Thyroid gland (tissue), 4 donors: ENCODE results near the gene TNK1. TPM values are rescaled to one million over a fixed set of nuclear protein-coding genes. Genes with fewer than 3 reads are reported as not detected.

Experiments
- DNase-seq, 2 donors: peaks; one replicate each; pipeline ENCODE4 v3.0.0-alpha.2; 2019
- H3K27ac ChIP-seq, 3 donors: fragments of 200-600 bp; sonication (generic); 1 replicate in 2 of 3; 2 replicates in 1 of 3; pipeline ENCODE4 v1.5.1; 2016 to 2019; ENCODE audit warnings: mild to moderate bottlenecking in 1 of 3, moderate library complexity in 1 of 3
- H3K27me3 ChIP-seq: fragments of 200-600 bp; sonication (generic); one replicate; pipeline ENCODE4 v1.5.1; 2019
- H3K36me3 ChIP-seq, 2 donors: fragments of 200-600 bp; sonication (generic); one replicate each; pipeline ENCODE4 v1.5.1; 2016 to 2019
- H3K4me1 ChIP-seq, 2 donors: fragments of 200-600 bp; sonication (generic); one replicate each; pipeline ENCODE4 v1.5.1; 2017 to 2019
- H3K4me3 ChIP-seq, 3 donors: fragments of 200-600 bp; sonication (generic); replicated peaks in 1 of 3; 1 replicate in 2 of 3; 2 replicates in 1 of 3; pipeline ENCODE4 v1.5.1; 2016; ENCODE audit warnings: mild to moderate bottlenecking in 1 of 3
- H3K9me3 ChIP-seq: fragments of 200-600 bp; sonication (generic); one replicate; pipeline ENCODE4 v1.5.1; 2017
- POLR2A ChIP-seq, 2 donors: fragments of 450-650 bp; IDR thresholded peaks; one replicate each; pipeline ENCODE4 v1.6.1; 2017; ENCODE audit warnings: antibody characterized with exemption in 2 of 2, mild to moderate bottlenecking in 2 of 2, moderate library complexity in 1 of 2
- WGBS, 2 donors: methylation state at CpG; one replicate each; pipeline ENCODE4 v1.1.5; 2017; 5-methylcytosine and 5-hydroxymethylcytosine counted together
- intact Hi-C: fragments of 100-400 bp; cut with DNase I; formaldehyde crosslinking; loops from one replicate; pipeline ENCODE4 v1.15.1; 2023
- total RNA-seq, 4 donors: library from RNA; depleted of rRNA; stranded (reverse); fragments of >200 nt; gene quantifications; one replicate each; pipeline ENCODE4 v1.2.3, GENCODE V29; 2016
- TF ChIP-seq, protein P1 (sequence below), 6 experiments: fragments of 200-600 bp in 3 of 6; fragments of 450-650 bp in 3 of 6; sonication (generic) in 3 of 6; IDR thresholded peaks; one replicate each; pipeline ENCODE4 v1.5.1; 2016 to 2019; ENCODE audit warnings: antibody characterized with exemption in 6 of 6, mild to moderate bottlenecking in 2 of 6, inconsistent platforms in 1 of 6, moderate library complexity in 1 of 6

The TNK1 gene
- total RNA-seq, 4 donors from 2014 or later: 11.0 to 30.2 (median 15.9) TPM

DNA sequence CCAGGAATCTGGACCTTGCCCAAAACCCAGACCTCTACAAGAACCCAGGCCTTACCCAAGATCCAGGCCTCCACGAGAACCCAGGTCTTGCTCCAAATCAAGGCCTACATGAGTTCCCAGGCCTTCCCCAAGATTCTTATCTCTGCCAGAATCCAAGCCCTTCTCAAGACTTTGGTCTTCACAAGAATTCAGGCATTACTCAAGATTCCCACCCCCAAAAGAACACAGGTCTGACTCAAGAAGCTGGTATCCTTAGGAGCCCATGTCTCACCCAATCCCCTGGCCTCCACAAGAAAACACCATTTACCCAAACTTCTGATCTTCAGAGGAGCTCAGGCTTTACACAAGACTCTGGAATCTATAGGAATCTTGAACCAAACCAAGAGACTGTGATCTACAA is 50.3 kb downstream of the TNK1 start:
- no peak for DNase-seq
- intact Hi-C loops: no loop called here
- TF ChIP-seq, protein P1, sequence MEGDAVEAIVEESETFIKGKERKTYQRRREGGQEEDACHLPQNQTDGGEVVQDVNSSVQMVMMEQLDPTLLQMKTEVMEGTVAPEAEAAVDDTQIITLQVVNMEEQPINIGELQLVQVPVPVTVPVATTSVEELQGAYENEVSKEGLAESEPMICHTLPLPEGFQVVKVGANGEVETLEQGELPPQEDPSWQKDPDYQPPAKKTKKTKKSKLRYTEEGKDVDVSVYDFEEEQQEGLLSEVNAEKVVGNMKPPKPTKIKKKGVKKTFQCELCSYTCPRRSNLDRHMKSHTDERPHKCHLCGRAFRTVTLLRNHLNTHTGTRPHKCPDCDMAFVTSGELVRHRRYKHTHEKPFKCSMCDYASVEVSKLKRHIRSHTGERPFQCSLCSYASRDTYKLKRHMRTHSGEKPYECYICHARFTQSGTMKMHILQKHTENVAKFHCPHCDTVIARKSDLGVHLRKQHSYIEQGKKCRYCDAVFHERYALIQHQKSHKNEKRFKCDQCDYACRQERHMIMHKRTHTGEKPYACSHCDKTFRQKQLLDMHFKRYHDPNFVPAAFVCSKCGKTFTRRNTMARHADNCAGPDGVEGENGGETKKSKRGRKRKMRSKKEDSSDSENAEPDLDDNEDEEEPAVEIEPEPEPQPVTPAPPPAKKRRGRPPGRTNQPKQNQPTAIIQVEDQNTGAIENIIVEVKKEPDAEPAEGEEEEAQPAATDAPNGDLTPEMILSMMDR (IDR thresholded peaks at IDR 0.05): no peak
- no peak for TF ChIP-seq POLR2A (IDR thresholded peaks at IDR 0.05)
- H3K36me3 ChIP-seq: no peaks in the 10 kb centered on the region
- no peak overlapping the region for H3K27ac ChIP-seq
- H3K9me3 ChIP-seq: no peaks in the 10 kb centered on the region
- 89 to 94% methylated on average over 1 of the region's 1 CpG for WGBS, 2 donors
- peaks cover 3 to 6% of the 10 kb centered on the region in 2 donors for H3K4me1 ChIP-seq
- H3K4me3 ChIP-seq: no peak overlapping the region
- no peaks in the 10 kb centered on the region for H3K27me3 ChIP-seq

DNA sequence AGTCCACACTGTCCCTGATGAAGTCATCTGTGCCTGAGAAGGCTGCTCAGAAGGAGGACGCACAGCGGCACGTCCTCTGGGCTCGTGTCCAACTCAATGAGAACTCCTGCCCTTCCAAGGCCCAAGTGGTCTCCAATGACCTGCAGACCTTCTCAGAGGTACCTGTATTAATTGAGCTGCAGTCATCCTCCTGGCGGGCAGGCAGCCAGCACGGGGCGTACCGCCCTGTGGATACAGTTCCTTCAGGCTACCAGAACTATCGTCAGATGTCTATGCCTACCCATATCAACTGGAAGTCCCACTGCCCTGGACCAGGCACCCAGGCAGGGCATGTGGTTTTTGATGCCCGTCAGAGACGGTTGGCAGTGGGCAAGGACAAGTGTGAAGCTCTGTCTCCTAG is 51.4 kb downstream of the TNK1 start:
- no peak for DNase-seq
- no peak overlapping the region for H3K27ac ChIP-seq
- no peaks in the 10 kb centered on the region for H3K27me3 ChIP-seq
- peaks cover 13 to 15% of the 10 kb centered on the region in 2 donors for H3K4me1 ChIP-seq
- H3K36me3 ChIP-seq: no peaks in the 10 kb centered on the region
- no peaks in the 10 kb centered on the region for H3K9me3 ChIP-seq
- 75% methylated on average over 10 to 11 of the region's 11 CpGs for WGBS, 2 donors
- intact Hi-C loops: no loop called here
- H3K4me3 ChIP-seq: no peak overlapping the region
- TF ChIP-seq, protein P1 (IDR thresholded peaks at IDR 0.05): no peak
- no peak for TF ChIP-seq POLR2A (IDR thresholded peaks at IDR 0.05)

DNA sequence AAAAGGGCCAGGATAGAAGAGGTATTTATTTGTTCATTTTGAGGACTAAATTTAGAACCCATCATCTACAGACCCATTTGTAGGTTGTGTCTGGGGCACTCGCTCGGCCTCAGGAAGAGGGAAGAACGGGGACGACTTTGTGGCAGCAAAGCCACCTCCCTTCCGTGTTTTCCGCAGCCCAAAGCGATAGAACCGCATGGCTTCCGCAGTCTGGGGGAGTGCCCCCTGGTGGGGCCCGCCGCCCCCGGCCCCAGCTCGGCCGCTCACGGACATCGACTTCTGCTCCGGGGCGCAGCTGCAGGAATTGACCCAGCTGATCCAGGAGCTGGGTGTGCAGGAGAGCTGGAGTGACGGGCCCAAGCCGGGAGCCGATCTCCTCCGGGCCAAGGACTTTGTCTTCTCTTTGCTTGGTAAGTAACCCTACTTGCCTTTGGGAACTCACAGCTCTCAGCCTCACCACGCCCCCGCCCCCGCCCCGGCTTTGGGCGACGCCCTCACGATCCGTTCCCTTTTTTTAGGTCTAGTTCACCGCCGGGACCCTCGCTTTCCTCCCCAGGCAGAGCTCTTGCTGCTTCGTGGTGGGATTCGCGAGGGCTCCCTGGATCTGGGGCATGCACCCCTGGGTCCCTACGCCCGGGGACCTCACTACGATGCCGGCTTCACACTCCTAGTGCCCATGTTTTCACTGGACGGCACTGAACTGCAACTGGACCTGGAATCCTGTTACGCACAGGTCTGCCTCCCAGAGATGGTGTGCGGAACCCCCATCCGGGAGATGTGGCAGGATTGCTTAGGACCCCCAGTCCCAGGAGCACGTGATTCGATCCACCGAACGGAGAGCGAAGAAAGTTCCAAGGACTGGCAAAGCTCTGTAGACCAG is 55.0 kb downstream of the TNK1 start:
- DNase-seq: peak; percentile 49 to 56
- Histone ChIP-seq H3K4me3 (peak overlapping the region; percentile 30 to 53 (median 38)), H3K4me1 (peaks cover 31 to 49% of the 10 kb centered on the region in 2 donors), H3K9me3 (no peaks in the 10 kb centered on the region), H3K27me3 (no peaks in the 10 kb centered on the region), H3K36me3 (no peaks in the 10 kb centered on the region), H3K27ac (peak overlapping the region; percentile 25 to 64 (median 61))
- intact Hi-C loops: loop anchor here (5.0 kb wide), 2 partner anchors 84 to 126 kb away; partner anchors contain the start of genes KCTD11 and SENP3
- TF ChIP-seq, protein P1 (IDR thresholded peaks at IDR 0.05): peak in 1 of 6 experiments; percentile 16
- TF ChIP-seq POLR2A (IDR thresholded peaks at IDR 0.05): peak in 1 of 2 donors; percentile 0
- 5 to 7% methylated on average over 30 to 42 of the region's 49 CpGs for WGBS, 2 donors

DNA sequence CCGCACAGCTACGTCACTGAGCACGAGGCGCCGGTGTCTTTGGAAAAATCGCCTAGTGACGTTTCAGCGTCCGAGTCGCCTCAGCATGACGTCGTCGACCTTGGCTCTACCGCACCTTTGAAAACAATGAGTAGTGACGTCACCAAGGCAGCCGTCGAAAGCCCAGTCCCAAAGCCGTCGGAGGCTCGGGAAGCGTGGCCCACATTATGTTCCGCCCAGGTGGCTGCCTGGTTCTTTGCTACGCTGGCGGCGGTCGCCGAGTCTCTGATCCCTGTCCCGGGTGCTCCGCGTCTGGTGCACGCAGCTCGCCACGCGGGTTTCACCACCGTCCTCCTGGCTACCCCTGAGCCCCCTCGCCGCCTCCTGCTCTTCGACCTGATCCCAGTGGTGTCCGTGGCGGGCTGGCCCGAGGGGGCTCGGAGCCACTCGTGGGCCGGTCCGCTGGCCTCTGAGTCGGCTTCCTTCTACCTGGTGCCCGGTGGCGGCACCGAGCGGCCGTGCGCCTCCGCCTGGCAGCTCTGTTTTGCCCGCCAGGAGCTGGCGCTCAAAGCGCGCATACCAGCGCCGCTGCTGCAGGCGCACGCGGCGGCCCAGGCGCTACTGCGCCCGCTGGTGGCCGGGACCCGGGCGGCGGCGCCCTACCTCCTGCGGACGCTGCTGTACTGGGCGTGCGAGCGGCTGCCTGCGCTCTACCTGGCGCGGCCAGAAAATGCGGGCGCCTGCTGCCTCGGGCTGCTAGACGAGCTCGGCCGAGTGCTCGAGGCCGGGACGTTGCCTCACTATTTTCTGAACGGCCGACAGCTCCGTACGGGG is 55.9 kb downstream of the TNK1 start:
- DNase-seq: peak; percentile 87 to 88
- WGBS, 2 donors: 6% methylated on average over 20 of the region's 92 CpGs; no CpG with 5 or more reads in 1 of the 2 donors
- H3K27ac ChIP-seq: peak overlapping the region; percentile 60 to 67 (median 63)

More for the DNA sequence above, 55.9 kb downstream of the TNK1 start:
- Histone ChIP-seq H3K36me3 (no peaks in the 10 kb centered on the region), H3K27me3 (no peaks in the 10 kb centered on the region), H3K9me3 (no peaks in the 10 kb centered on the region), H3K4me3 (peak overlapping the region in 1 of 3 donors; percentile 38), H3K4me1 (peaks cover 31 to 51% of the 10 kb centered on the region in 2 donors)
- peak in 1 of 2 donors; percentile 46 for TF ChIP-seq POLR2A (IDR thresholded peaks at IDR 0.05)
- TF ChIP-seq, protein P1 (IDR thresholded peaks at IDR 0.05): peak; percentile 43 to 95 (median 82)
- intact Hi-C loops: loop anchor here (5.0 kb wide), 2 partner anchors 84 to 126 kb away; partner anchors contain the start of genes KCTD11 and SENP3
